HepG2 (cell line): ENCODE results near the gene DIS3L2. TPM values are rescaled to one million over a fixed set of nuclear protein-coding genes. Genes with fewer than 3 reads are reported as not detected.

Experiments used
- BCL6 ChIP-seq: IDR thresholded peaks from 2 replicates; pipeline ENCODE4 v1.6.1; 2016; ENCODE audit warnings: missing genetic modification reagents, missing compliant biosample characterization
- CBX2 ChIP-seq, 2 experiments: fragments of 200-600 bp in 1 of 2; sonication (generic); formaldehyde crosslinking in 1 of 2; IDR thresholded peaks; 2 replicates each; pipeline versions ENCODE4 v1.7.0 to v1.8.1; 2018 to 2022; ENCODE audit warnings: low read depth in 2 of 2, low read length in 1 of 2, mild to moderate bottlenecking in 1 of 2, missing genetic modification reagents in 1 of 2
- DNMT3B ChIP-seq: conservative IDR thresholded peaks from 2 replicates; pipeline ENCODE4 v1.6.1; 2016; ENCODE audit warnings: missing biosample characterization, control low read depth
- KDM1A ChIP-seq: IDR thresholded peaks from 2 replicates; pipeline ENCODE4 v1.6.1; 2016; ENCODE audit warnings: missing compliant biosample characterization
- NFRKB ChIP-seq: fragments of 450-650 bp; IDR thresholded peaks from 2 replicates; pipeline ENCODE4 v1.6.1; 2017
- NRL ChIP-seq: sonication (generic); formaldehyde crosslinking; IDR thresholded peaks from 2 replicates; pipeline ENCODE4 v1.5.0; 2020; ENCODE audit warnings: missing genetic modification reagents, mild to moderate bottlenecking, moderate library complexity, borderline replicate concordance
- RBFOX2 ChIP-seq: fragments of 200-400 bp; formaldehyde crosslinking; IDR thresholded peaks from 2 replicates; pipeline ENCODE4 v1.6.1; 2017; ENCODE audit warnings: low read depth, mild to moderate bottlenecking, low read length
- RCOR2 ChIP-seq: IDR thresholded peaks from 2 replicates; pipeline ENCODE4 v1.6.1; 2016; ENCODE audit warnings: missing biosample characterization, missing genetic modification reagents
- SMYD3 ChIP-seq: sonication (generic); formaldehyde crosslinking; IDR thresholded peaks from 2 replicates; pipeline ENCODE4 v1.8.1; 2023; ENCODE audit warnings: mild to moderate bottlenecking, missing genetic modification reagents
- ZFP36L2 ChIP-seq: sonication (generic); formaldehyde crosslinking; IDR thresholded peaks from 2 replicates; pipeline ENCODE4 v1.4.0; 2020; ENCODE audit warnings: missing genetic modification reagents
- ZNF616 ChIP-seq: sonication (generic); formaldehyde crosslinking; IDR thresholded peaks from 2 replicates; pipeline ENCODE4 v1.5.0; 2020; ENCODE audit warnings: low read depth, mild to moderate bottlenecking, missing genetic modification reagents
- ZNF652 ChIP-seq: IDR thresholded peaks from 2 replicates; pipeline ENCODE4 v1.6.1; 2016; ENCODE audit warnings: low read depth, borderline replicate concordance
- ZSCAN20 ChIP-seq: sonication (generic); formaldehyde crosslinking; IDR thresholded peaks from 2 replicates; pipeline ENCODE4 v1.4.0; 2020; ENCODE audit warnings: missing genetic modification reagents, mild to moderate bottlenecking, borderline replicate concordance
- ZXDC ChIP-seq: sonication (generic); formaldehyde crosslinking; IDR thresholded peaks from 2 replicates; pipeline ENCODE4 v1.5.0; 2020; ENCODE audit warnings: mild to moderate bottlenecking, missing genetic modification reagents
- polyA plus RNA-seq, 8 experiments: library from polyadenylated mRNA; depleted of rRNA in 3 of 8; stranded (reverse) in 7 of 8; unstranded in 1 of 8; fragments of >200 nt; fragmentation: Illumina TruSeq in 4 of 8; extraction: Trizol in 4 of 8; gene quantifications; 2 replicates each; pipeline versions ENCODE4 v1.2.1 to v1.2.3, GENCODE V29; 2011 to 2016; ENCODE audit warnings: low read depth in 4 of 8, missing spikeins in 1 of 8, mixed read lengths in 1 of 8; ENCODE audit not compliant: insufficient read depth in 1 of 8
- total RNA-seq, 5 experiments: library from RNA; depleted of rRNA; stranded (reverse); fragments of >200 nt; fragmentation: Illumina TruSeq; extraction: Trizol; gene quantifications; 2 replicates each; pipeline ENCODE4 v1.2.3, GENCODE V29; 2016; ENCODE audit warnings: low read depth in 1 of 5
- TF ChIP-seq, protein P1 (sequence below): sonication (generic); formaldehyde crosslinking; IDR thresholded peaks from 2 replicates; pipeline ENCODE4 v1.4.0; 2020; ENCODE audit warnings: missing genetic modification reagents, borderline replicate concordance
- TF ChIP-seq, protein P2 (sequence below): sonication (generic); formaldehyde crosslinking; IDR thresholded peaks from 2 replicates; pipeline ENCODE4 v1.5.1; 2020; ENCODE audit warnings: missing genetic modification reagents, mild to moderate bottlenecking, borderline replicate concordance
- TF ChIP-seq, protein P3 (sequence below), 2 experiments: sonication (generic) in 1 of 2; formaldehyde crosslinking in 1 of 2; IDR thresholded peaks; 2 replicates each; pipeline versions ENCODE4 v1.6.1 to v1.9.0; 2014 to 2022; ENCODE audit warnings: antibody characterized with exemption in 1 of 2, borderline replicate concordance in 1 of 2, inconsistent platforms in 1 of 2, low read depth in 1 of 2, missing genetic modification reagents in 1 of 2

Gene DIS3L2
- total and polyA plus RNA-seq, 2 of the 13 experiments (the other 11 are each of a cell fraction or from before 2014, with no cell fraction given), result 7.0 to 23.9 TPM

GRCh38 chr2:232204457-232204931, 243.0 kb downstream of the DIS3L2 start (continued):
- TF ChIP-seq ZSCAN20 (CRISPR knock-in tag), result no peak
- TF ChIP-seq RCOR2 (CRISPR knock-in tag), result no peak
- no peak for TF ChIP-seq DNMT3B (CRISPR knock-in tag)
- TF ChIP-seq BCL6 (CRISPR knock-in tag), result peak; percentile 42; the same call in 1 of the 2 replicates
- TF ChIP-seq NRL (CRISPR knock-in tag), result no peak
- no peak for TF ChIP-seq SMYD3 (CRISPR knock-in tag)
- no peak for TF ChIP-seq ZNF652
- TF ChIP-seq NFRKB, result no peak
- TF ChIP-seq, protein P1, sequence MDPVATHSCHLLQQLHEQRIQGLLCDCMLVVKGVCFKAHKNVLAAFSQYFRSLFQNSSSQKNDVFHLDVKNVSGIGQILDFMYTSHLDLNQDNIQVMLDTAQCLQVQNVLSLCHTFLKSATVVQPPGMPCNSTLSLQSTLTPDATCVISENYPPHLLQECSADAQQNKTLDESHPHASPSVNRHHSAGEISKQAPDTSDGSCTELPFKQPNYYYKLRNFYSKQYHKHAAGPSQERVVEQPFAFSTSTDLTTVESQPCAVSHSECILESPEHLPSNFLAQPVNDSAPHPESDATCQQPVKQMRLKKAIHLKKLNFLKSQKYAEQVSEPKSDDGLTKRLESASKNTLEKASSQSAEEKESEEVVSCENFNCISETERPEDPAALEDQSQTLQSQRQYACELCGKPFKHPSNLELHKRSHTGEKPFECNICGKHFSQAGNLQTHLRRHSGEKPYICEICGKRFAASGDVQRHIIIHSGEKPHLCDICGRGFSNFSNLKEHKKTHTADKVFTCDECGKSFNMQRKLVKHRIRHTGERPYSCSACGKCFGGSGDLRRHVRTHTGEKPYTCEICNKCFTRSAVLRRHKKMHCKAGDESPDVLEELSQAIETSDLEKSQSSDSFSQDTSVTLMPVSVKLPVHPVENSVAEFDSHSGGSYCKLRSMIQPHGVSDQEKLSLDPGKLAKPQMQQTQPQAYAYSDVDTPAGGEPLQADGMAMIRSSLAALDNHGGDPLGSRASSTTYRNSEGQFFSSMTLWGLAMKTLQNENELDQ (CRISPR knock-in tag), result no peak
- TF ChIP-seq ZXDC (CRISPR knock-in tag), result no peak
- TF ChIP-seq, protein P2, sequence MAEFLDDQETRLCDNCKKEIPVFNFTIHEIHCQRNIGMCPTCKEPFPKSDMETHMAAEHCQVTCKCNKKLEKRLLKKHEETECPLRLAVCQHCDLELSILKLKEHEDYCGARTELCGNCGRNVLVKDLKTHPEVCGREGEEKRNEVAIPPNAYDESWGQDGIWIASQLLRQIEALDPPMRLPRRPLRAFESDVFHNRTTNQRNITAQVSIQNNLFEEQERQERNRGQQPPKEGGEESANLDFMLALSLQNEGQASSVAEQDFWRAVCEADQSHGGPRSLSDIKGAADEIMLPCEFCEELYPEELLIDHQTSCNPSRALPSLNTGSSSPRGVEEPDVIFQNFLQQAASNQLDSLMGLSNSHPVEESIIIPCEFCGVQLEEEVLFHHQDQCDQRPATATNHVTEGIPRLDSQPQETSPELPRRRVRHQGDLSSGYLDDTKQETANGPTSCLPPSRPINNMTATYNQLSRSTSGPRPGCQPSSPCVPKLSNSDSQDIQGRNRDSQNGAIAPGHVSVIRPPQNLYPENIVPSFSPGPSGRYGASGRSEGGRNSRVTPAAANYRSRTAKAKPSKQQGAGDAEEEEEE (CRISPR knock-in tag), result no peak
- no peak for TF ChIP-seq CBX2 (IDR thresholded peaks at IDR 0.05; ENCODE audit: low read depth, low read length)
- TF ChIP-seq CBX2 (CRISPR knock-in tag; IDR thresholded peaks at IDR 0.05; ENCODE audit: low read depth), result no peak
- TF ChIP-seq ZFP36L2 (CRISPR knock-in tag), result no peak
- TF ChIP-seq, protein P3, sequence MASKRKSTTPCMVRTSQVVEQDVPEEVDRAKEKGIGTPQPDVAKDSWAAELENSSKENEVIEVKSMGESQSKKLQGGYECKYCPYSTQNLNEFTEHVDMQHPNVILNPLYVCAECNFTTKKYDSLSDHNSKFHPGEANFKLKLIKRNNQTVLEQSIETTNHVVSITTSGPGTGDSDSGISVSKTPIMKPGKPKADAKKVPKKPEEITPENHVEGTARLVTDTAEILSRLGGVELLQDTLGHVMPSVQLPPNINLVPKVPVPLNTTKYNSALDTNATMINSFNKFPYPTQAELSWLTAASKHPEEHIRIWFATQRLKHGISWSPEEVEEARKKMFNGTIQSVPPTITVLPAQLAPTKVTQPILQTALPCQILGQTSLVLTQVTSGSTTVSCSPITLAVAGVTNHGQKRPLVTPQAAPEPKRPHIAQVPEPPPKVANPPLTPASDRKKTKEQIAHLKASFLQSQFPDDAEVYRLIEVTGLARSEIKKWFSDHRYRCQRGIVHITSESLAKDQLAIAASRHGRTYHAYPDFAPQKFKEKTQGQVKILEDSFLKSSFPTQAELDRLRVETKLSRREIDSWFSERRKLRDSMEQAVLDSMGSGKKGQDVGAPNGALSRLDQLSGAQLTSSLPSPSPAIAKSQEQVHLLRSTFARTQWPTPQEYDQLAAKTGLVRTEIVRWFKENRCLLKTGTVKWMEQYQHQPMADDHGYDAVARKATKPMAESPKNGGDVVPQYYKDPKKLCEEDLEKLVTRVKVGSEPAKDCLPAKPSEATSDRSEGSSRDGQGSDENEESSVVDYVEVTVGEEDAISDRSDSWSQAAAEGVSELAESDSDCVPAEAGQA (IDR thresholded peaks at IDR 0.05; ENCODE audit: low read depth), result no peak
- TF ChIP-seq, protein P3 (CRISPR knock-in tag; IDR thresholded peaks at IDR 0.05; ENCODE audit: borderline replicate concordance), result no peak
- no peak for TF ChIP-seq RBFOX2
- TF ChIP-seq ZNF616, result no peak
- TF ChIP-seq KDM1A (CRISPR knock-in tag), result no peak
